Measurements from ENCODE around the gene FRMD4A.

The FRMD4A gene

DNA sequence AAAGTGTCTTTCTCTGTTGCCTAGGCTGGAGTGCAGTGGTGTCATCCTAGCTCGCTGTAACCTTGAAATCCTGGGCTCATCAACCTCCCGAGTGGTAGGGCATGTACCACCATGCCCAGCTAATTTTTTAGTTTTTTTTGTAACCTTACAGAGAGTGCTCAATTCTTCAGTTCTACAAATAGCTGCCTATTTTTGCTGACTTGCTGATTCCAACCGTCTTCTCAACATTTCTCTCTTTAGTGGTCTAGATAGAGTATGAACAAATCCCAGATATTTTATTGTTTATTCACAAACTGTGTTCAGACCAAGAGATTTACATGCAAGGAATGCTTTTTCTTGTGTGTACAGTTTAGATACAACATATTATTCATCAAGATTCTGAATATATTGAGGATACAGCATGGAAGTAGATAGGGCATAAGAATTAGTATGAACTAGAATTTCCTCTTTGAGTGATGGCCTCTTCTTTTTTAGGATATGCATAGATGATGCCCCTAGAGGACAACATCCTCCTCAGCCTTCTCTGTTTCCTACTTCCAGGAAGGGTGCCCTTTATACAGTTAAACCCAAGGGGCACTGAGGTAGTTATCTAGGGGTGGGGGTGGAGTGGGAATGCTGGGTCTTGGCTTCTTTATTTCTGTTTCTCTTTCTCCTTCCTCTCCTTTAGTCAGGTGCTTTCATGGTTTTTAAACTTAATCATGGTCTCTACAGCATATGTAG is 717.9 kb downstream of the FRMD4A start:
- no peak for DNase-seq (ENCODE audit: low read depth)

DNA sequence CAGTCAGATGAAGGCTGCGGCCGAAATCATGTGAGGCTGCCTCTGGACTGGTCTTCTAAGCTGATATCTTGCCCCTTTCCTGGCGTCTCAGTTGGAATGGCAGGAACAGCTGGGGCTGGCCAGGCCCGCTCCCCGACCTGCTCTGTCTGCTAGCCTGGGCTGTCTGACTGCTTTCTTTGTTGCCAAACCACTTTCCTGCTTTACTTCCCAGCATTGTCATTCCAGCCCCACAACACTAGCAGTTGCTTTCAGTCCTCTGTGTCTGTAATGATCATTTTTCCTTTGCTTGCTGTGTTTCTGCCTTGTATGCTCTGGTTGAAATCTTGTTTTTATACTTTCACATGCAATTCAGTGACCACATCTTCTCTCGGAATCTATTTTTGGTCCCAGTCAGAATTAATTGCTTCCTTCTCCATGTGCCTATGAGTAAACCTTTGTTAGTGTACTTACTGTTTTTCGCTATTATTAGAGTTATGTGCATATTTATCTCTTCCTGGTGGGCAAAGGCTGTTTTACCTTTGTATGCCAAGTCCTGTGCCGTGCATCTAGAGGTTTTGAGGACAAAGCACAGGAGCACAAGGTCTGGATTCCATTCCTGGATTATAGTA is 722.4 kb downstream of the FRMD4A start:
- no peak for DNase-seq (ENCODE audit: low read depth)

DNA sequence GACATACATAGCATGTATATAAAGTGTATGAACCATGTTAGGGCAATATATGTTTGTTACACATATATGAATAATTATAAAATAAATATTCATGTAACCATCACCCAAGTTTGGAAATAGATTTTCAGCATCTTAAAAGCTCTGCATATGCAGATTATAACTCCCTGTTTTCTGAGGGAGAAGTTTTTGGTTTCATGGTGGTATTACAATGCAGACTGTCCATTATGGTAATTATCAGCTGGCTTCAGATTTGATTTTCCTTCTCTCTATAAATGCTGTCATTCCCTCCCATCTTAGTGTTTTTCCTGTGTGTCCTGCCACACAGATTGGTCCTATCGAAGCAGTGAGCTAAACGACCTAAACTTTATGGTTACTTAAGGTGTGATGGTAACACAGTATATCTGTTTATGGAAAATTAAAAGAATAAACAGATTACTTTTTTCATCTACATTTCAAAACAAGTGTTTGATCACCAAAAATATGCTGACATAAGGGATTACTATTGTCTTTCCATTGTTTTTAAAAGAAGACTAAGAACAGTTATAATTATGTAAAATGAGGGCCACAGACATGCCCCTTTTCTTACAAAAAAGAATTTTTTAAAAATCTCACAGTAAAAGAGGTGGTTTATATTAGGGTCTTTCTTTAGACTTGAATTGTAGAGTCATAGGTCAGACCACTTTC is 726.2 kb downstream of the FRMD4A start:
- no peak for DNase-seq (ENCODE audit: low read depth)

DNA sequence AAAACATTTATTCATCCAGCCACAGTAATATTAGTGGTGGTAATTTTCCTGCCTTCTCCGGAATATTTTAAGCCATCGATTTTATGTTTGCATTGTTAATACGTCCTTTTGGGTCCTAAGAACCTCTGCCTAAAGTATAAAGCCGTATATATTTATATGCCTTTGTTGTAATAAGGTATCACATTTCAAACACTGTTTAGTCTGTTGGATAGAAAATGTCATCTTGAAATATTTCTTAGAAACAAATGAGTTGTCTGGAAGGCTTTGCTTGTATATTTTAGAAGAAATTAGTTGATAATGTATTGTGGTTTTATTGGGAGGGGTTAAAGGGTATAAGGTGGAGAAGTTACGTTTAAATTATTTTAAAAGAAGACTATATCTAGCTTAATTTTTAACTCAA is 732.8 kb downstream of the FRMD4A start:
- no peak for DNase-seq (ENCODE audit: low read depth)

DNA sequence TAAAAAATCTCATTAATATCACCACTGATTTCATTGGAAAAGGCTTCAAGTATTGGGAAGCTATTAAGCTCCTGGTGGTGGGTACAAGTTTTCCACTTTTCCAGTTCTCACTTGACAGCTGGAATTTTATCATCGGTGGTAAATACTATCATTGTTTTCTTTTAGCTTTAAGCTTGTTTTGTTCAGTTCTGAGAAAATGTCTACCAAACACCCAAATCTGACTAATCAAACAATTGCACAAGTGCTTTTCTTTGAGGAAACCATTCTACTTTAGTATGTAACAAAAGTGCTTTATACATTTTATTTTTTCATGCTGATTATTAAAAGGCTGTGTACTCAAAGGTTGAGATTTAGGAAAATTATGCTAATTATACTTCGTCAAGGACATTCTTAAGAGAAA is 736.1 kb downstream of the FRMD4A start:
- DNase-seq (ENCODE audit: low read depth): no peak

All from stimulated activated CD8-positive, alpha-beta memory T cell treated with anti-CD3 and anti-CD28 coated beads, Interleukin-12 subunit alpha, Interleukin-12 subunit beta, amount 100 ng/mL, for 1 hour (primary cell).